Ovary (tissue), 3 donors: ENCODE results near the gene SPATA3.

Source experiments
- CTCF ChIP-seq, 3 donors: fragments of 450-650 bp in 2 of 3; fragments of 200-600 bp in 1 of 3; IDR thresholded peaks; one replicate each; pipeline versions ENCODE4 v1.5.1 to v1.8.0; 2016 to 2022; ENCODE audit warnings: antibody characterized with exemption in 3 of 3, mild to moderate bottlenecking in 1 of 3
- EP300 ChIP-seq: sonication (generic); formaldehyde crosslinking; IDR thresholded peaks from one replicate; pipeline ENCODE4 v1.6.1; 2017; ENCODE audit warnings: antibody characterized with exemption
- POLR2A ChIP-seq: fragments of 450-650 bp; IDR thresholded peaks from one replicate; pipeline ENCODE4 v1.6.1; 2017; ENCODE audit warnings: antibody characterized with exemption, mild to moderate bottlenecking, moderate library complexity
- donor health status: DM: no; HTN: no; CAD: no.

GRCh38 chr2:231047923-231048915 lies 52.3 kb downstream of the SPATA3 start:
- TF ChIP-seq POLR2A = no peak
- no peak for TF ChIP-seq CTCF (IDR thresholded peaks at IDR 0.05)
- TF ChIP-seq EP300 = no peak
